Epithelial cell of esophagus (primary cell): Measurements from ENCODE around the gene PCBD2.
A peak's percentile ranks its signal among the peaks of the same experiment; 100 is the strongest.
"Not testable (repeated sequence)": the region's sequence is repeated elsewhere in the genome, so short reads cannot be mapped to it uniquely, and the experiment has no call there.

ENCODE experiments used
- DNase-seq: peaks from one replicate; pipeline ENCODE4 v3.0.0; 2010; ENCODE audit warnings: low read depth
- H3K4me3 ChIP-seq: 2 replicates; pipeline ENCODE4 v1.5.1; 2011; ENCODE audit warnings: mild to moderate bottlenecking, low read length, control low read depth
- TF ChIP-seq, protein P1 (sequence below): IDR thresholded peaks from 2 replicates; pipeline ENCODE4 v1.5.1; 2011; ENCODE audit warnings: low read depth, mild to moderate bottlenecking, low read length, control low read depth, inconsistent platforms; ENCODE audit not compliant: insufficient read depth; ENCODE audit errors: missing control alignments

PCBD2 gene

DNA sequence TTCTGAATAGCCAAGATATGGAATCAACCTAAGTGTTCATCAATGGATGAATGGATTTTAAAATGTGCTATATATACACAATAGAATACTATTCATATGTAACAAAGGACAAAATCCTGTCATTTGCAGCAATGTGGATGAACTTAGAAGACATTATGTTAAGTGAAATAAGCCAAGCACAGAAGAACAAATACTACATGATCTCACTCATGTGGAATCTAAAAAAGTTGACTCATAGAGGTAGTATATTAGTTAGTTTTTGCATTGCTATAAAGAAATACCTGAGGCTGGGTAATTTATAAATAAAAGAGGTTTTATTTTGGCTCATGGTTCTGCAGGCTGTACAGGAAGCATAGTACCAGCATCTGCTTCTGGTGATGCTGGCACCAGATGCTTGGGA, 70.9 kb downstream of the PCBD2 start:
- DNase-seq = peak; percentile 52
- TF ChIP-seq, protein P1, sequence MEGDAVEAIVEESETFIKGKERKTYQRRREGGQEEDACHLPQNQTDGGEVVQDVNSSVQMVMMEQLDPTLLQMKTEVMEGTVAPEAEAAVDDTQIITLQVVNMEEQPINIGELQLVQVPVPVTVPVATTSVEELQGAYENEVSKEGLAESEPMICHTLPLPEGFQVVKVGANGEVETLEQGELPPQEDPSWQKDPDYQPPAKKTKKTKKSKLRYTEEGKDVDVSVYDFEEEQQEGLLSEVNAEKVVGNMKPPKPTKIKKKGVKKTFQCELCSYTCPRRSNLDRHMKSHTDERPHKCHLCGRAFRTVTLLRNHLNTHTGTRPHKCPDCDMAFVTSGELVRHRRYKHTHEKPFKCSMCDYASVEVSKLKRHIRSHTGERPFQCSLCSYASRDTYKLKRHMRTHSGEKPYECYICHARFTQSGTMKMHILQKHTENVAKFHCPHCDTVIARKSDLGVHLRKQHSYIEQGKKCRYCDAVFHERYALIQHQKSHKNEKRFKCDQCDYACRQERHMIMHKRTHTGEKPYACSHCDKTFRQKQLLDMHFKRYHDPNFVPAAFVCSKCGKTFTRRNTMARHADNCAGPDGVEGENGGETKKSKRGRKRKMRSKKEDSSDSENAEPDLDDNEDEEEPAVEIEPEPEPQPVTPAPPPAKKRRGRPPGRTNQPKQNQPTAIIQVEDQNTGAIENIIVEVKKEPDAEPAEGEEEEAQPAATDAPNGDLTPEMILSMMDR = no peak
- no peak overlapping the region for H3K4me3 ChIP-seq

DNA sequence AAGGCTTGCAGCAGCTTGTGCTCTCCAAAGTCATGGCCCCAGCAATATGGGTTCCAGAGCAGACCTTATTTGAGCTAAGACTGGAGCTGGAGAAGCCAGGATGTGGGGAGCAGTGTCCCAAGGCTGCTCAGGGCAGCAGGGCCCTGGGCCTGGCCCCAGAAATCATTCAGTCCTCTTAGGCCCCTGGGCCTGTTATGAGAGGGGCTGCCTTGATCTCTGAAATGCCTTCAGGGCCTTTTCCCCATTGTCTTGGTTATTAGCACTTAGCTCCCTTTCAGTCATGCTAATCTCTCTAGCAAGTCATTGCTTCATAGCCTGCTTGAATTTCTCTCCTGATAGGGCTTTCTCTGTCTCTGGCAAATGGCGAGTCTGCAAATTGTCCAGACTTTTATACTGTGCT, 71.9 kb downstream of the PCBD2 start:
- TF ChIP-seq, protein P1 = no peak
- H3K4me3 ChIP-seq = no peak overlapping the region
- DNase-seq = no peak

DNA sequence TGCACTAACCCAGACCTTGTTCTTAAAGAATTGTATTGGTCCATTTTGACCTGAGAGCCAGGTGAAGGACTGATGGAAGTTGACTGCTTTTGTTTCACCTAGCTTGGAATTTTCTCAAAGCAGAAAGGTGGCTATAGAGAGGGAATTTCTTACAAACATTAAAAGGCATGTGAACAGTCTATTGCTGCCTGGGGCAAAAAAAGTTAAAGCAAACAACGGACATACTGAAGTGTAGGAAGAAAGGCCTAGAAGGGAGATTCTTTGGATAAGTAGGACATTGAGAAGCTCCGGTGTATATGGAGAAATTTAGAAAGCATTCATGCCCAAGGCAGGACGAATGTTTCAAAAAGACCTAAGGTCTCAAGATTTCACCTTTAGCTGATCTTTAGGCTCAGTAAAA, 74.5 kb downstream of the PCBD2 start:
- H3K4me3 ChIP-seq = no peak overlapping the region
- DNase-seq = no peak
- TF ChIP-seq, protein P1 = no peak

DNA sequence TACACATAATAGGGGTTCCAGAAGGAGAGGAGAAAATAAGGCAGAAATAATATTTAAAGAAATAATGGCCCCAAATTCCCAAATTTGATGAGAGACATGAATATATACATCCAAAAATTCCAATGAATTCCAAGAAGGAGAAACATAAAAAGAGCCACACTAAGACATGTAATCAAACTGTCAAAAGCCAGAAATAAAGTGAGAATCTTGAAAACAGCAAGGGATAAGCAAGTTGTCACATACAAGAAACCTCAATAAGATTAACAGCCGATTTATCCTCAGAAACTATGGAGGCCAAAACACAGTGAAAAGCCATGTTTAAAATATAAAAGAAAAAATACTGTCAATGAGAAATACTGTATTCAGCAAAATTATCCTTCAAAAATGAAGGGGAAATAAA, 77.3 kb downstream of the PCBD2 start:
- no peak for DNase-seq
- TF ChIP-seq, protein P1 = no peak
- H3K4me3 ChIP-seq = no peak overlapping the region

DNA sequence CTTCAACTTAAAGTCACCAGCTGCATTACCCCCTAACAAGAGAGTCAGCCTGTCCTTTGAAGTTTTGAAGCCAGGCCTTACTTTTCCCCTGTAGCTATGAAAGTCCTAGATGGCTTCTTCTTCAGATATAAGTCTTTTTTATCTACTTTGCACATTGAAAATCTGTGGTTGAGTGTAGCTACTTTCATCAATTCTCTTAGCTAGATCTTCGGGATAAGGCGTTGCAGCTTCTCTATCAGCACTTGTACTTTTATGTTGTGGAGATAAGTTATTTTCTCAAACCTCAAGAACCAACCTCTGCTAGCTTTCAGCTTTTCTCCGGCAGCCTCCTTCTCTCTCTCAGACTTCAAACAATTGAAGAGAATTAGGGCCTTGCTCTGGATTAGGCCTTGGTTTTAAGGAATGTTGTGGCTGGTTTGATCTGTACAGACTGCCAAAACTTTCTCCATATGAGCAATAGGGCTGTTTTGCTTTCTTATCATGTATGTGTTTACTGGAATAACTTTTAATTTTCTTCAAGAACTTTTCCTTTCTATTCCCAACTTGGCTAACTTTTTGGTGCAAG, 84.4 kb downstream of the PCBD2 start:
- no peak overlapping the region for H3K4me3 ChIP-seq
- DNase-seq = no peak
- TF ChIP-seq, protein P1 = no peak

DNA sequence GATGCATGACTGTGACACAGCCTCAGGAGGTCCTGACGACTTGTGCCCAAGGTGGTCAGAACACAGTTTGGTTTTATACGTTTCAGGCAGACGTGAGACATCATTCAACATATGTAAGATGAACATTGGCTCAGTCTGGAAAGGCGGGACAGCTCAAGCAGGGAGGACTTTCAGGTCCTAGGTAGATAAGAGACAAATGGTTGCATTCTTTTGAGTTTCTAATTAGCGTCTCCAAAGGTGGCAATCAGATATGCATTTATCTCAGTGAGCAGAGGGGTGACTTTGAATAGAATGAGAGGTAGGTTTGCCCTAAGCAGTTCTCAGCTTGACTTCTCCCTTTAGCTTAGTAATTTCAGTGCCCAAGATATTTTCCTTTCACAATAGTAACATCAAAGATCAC, 85.3 kb downstream of the PCBD2 start:
- DNase-seq, H3K4me3 ChIP-seq: not testable (repeated sequence)

DNA sequence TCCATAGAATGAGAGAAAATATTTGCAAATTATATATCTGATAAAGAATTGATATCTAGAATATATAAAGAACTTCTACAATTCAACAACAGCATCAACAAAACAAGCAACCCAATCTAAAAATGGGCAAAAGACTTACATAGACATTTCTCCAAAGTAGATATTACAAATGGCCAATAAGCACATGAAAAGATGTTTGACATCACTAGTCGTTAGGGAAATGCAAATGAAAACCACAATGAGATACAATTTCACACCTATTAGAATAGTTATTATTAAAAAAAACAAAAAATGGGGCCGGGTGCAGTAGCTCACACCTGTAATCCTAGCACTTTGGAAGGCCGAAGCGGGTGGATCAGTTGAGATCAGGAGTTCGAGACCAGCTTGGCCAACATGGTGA, 87.2 kb downstream of the PCBD2 start:
- TF ChIP-seq, protein P1 = no peak
- no peak overlapping the region for H3K4me3 ChIP-seq
- no peak for DNase-seq
